ENCODE measurements around the gene SLC6A5. TPM values are rescaled to one million over a fixed set of nuclear protein-coding genes. Genes with fewer than 3 reads are reported as not detected.

SLC6A5 gene
- total RNA-seq, 1 donor: not detected

DNA sequence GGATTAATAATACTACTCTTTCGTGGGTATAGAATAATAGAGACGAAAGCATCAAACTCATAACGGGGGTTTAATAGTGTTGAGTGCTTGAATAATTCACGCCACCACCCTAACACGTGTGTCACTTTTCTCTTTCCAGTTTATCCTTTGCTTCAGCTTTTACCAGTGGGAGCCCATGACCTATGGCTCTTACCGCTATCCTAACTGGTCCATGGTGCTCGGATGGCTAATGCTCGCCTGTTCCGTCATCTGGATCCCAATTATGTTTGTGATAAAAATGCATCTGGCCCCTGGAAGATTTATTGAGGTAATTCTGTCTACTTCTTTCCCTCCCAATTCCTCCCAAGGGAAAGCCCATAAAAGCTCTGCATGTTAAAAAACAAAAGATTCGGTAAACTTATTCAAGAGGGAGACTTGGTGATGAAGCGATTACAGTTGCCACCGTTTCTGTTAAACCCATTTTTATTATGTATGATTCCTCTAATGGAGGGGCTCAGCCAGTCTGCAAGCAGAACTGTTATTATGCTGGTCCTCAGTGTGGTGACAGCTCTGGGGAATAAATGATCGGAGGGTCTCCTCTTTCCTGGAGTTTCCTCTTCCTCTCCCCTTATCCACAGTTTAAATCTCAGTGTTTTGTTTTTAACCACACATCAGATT lies 52.9 kb downstream of the SLC6A5 start:
- H3K4me3 ChIP-seq (ENCODE audit: low read depth, low read length): no peak overlapping the region
- DNase-seq (ENCODE audit: low read depth): no peak
- TF ChIP-seq, protein P1, sequence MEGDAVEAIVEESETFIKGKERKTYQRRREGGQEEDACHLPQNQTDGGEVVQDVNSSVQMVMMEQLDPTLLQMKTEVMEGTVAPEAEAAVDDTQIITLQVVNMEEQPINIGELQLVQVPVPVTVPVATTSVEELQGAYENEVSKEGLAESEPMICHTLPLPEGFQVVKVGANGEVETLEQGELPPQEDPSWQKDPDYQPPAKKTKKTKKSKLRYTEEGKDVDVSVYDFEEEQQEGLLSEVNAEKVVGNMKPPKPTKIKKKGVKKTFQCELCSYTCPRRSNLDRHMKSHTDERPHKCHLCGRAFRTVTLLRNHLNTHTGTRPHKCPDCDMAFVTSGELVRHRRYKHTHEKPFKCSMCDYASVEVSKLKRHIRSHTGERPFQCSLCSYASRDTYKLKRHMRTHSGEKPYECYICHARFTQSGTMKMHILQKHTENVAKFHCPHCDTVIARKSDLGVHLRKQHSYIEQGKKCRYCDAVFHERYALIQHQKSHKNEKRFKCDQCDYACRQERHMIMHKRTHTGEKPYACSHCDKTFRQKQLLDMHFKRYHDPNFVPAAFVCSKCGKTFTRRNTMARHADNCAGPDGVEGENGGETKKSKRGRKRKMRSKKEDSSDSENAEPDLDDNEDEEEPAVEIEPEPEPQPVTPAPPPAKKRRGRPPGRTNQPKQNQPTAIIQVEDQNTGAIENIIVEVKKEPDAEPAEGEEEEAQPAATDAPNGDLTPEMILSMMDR (IDR thresholded peaks at IDR 0.05; ENCODE audit: insufficient read depth, low read depth, low read length): no peak

DNA sequence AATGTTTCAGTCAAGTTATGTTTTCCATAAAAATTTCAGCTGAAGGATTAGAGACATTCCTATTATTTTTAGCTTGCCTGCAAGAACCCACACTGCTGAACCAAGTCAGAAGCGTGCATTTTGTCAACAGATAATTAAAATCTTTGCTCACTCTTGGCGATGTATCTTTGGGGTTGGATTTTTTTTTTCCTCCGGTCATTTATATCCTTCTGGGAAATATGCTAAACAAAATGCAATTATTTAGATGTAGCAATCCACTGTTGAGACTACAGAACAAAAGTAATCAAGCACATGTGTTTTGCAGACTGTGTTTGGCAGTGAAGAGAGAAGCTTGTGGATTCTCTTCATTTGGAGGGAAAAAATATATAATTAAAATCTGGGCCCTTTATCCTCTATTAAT lies 54.6 kb downstream of the SLC6A5 start:
- no peak overlapping the region for H3K4me3 ChIP-seq (ENCODE audit: low read depth, low read length)
- no peak for DNase-seq (ENCODE audit: low read depth)
- TF ChIP-seq, protein P1 (IDR thresholded peaks at IDR 0.05; ENCODE audit: insufficient read depth, low read depth, low read length): no peak

DNA sequence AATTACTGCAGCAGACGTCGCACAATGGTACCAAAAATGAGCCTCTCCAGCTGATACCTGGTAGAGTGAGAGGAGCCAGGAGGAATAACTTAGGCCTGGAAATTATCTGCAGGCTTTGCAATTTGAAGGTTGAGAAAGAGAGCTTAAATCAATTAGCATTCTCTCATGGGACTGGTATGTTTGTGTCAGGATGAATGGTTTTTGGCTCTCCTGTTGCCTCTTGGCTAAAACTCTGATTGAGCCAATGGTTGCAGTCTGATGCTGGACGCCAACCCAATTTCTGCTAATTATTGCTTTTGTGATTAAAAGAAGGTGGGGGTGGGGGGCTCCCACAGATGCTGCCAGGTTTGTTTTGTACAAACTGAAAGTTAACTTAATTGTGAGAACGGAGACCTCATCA lies 57.5 kb downstream of the SLC6A5 start:
- H3K4me3 ChIP-seq (ENCODE audit: low read depth, low read length): no peak overlapping the region
- TF ChIP-seq, protein P1 (IDR thresholded peaks at IDR 0.05; ENCODE audit: insufficient read depth, low read depth, low read length): no peak
- no peak for DNase-seq (ENCODE audit: low read depth)

DNA sequence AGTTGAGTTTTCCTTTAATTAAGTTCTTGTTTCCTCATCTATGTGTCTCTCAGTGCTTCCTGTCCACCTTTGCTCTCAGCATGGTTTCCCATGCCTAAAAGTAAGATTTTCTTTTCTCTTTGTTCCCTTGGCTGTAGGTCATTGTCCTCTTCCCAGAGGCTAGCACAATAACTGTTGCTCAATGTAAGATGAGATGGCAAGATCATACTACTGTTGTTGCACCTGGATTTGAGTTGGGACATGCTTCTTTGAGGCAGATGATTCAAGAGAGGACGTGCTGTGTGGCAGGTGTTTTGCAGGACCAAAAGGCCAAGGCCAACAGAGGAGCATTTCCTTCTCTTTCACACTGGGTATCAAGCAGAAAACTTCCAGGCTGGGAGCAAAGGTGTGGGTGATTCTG lies 58.7 kb downstream of the SLC6A5 start:
- no peak for DNase-seq (ENCODE audit: low read depth)
- H3K4me3 ChIP-seq (ENCODE audit: low read depth, low read length): no peak overlapping the region
- TF ChIP-seq, protein P1 (IDR thresholded peaks at IDR 0.05; ENCODE audit: insufficient read depth, low read depth, low read length): no peak

DNA sequence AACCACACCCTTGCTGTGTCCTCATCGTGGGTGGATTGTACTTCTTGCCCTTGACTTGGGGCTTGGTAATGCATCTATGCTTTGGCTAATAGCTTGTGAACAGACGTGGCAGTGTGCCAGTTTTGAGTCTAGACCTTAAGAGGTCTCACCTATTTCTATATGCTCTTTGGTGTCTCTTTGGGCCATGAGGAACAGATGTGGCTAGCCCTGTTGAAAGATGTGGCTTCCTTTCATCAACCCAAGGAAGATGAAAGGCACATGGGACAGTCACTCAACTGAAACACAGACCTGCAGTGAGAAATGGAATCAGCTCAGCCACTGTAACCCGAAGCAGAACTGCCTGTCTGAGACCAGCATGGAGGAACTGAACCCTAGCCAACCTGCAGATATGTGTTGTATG lies 62.0 kb downstream of the SLC6A5 start:
- TF ChIP-seq, protein P1 (IDR thresholded peaks at IDR 0.05; ENCODE audit: insufficient read depth, low read depth, low read length): no peak
- H3K4me3 ChIP-seq (ENCODE audit: low read depth, low read length): no peak overlapping the region
- no peak for DNase-seq (ENCODE audit: low read depth)

DNA sequence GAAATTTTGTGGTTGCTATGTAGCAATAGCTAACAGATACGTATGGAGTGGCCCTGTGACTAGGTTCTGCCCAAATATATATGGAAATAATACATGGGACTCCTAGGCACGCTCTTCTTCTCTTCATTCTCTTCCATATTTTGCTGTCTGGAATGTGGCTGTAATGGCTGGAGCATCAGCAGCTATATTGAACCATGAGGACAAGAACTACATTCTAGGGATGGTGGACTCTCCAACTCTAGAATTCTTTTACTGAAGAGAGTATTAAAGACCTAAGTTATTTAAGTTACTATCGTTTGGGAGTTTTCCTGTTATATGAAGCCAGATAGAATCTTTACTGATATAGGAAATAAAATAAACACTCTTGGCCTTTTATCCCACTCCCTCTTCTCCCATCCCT lies 62.4 kb downstream of the SLC6A5 start:
- no peak for DNase-seq (ENCODE audit: low read depth)
- no peak overlapping the region for H3K4me3 ChIP-seq (ENCODE audit: low read depth, low read length)
- TF ChIP-seq, protein P1 (IDR thresholded peaks at IDR 0.05; ENCODE audit: insufficient read depth, low read depth, low read length): no peak

Data from fibroblast of villous mesenchyme (primary cell).